ENCODE results near the gene MRGPRX3. TPM values are rescaled to one million over a fixed set of nuclear protein-coding genes. Genes with fewer than 3 reads are reported as not detected.

MRGPRX3 gene
- total and polyA plus RNA-seq, 2 of the 8 experiments (the other 6 are each of a cell fraction or from before 2014, with no cell fraction given): not detected

DNA sequence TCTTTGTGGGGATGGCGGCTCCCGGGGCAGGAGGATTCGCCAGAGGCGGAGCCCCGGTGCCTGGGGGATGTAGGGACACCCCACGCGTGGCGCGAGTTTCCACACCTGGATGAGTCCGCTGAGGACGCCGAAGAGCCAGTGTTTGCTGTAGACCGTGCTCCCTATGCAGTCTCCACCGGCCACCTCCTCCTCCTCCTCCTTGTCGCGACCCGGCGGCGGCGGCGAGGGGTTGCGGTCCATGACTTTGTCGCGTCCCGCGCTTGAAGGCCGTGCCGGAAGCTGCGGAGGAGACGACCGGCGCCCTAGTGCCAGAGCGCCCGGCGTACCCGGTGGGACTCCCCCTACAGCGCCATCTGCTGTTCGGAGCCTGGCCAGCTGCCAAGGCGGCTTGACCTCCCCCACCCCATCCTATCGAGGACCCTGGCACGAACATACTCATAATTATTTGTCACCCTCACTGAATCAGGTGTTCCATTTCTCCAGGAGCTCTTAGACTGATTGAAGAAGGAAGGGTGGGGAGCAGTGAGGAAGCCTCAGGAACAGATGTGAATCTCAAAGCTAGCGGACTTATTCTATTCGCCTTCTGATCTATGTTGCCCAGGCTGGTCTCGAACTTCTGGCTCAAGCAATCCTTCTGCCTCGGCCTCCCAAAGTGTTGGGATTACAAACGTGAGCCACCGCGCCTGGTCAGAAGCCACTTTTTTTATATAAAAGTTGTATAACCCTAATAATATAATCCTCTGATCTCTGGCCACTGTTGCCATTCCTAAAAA is 26.4 kb upstream of the MRGPRX3 start, which contains the start of gene SAAL1 (continued):
- TF ChIP-seq, protein P1, sequence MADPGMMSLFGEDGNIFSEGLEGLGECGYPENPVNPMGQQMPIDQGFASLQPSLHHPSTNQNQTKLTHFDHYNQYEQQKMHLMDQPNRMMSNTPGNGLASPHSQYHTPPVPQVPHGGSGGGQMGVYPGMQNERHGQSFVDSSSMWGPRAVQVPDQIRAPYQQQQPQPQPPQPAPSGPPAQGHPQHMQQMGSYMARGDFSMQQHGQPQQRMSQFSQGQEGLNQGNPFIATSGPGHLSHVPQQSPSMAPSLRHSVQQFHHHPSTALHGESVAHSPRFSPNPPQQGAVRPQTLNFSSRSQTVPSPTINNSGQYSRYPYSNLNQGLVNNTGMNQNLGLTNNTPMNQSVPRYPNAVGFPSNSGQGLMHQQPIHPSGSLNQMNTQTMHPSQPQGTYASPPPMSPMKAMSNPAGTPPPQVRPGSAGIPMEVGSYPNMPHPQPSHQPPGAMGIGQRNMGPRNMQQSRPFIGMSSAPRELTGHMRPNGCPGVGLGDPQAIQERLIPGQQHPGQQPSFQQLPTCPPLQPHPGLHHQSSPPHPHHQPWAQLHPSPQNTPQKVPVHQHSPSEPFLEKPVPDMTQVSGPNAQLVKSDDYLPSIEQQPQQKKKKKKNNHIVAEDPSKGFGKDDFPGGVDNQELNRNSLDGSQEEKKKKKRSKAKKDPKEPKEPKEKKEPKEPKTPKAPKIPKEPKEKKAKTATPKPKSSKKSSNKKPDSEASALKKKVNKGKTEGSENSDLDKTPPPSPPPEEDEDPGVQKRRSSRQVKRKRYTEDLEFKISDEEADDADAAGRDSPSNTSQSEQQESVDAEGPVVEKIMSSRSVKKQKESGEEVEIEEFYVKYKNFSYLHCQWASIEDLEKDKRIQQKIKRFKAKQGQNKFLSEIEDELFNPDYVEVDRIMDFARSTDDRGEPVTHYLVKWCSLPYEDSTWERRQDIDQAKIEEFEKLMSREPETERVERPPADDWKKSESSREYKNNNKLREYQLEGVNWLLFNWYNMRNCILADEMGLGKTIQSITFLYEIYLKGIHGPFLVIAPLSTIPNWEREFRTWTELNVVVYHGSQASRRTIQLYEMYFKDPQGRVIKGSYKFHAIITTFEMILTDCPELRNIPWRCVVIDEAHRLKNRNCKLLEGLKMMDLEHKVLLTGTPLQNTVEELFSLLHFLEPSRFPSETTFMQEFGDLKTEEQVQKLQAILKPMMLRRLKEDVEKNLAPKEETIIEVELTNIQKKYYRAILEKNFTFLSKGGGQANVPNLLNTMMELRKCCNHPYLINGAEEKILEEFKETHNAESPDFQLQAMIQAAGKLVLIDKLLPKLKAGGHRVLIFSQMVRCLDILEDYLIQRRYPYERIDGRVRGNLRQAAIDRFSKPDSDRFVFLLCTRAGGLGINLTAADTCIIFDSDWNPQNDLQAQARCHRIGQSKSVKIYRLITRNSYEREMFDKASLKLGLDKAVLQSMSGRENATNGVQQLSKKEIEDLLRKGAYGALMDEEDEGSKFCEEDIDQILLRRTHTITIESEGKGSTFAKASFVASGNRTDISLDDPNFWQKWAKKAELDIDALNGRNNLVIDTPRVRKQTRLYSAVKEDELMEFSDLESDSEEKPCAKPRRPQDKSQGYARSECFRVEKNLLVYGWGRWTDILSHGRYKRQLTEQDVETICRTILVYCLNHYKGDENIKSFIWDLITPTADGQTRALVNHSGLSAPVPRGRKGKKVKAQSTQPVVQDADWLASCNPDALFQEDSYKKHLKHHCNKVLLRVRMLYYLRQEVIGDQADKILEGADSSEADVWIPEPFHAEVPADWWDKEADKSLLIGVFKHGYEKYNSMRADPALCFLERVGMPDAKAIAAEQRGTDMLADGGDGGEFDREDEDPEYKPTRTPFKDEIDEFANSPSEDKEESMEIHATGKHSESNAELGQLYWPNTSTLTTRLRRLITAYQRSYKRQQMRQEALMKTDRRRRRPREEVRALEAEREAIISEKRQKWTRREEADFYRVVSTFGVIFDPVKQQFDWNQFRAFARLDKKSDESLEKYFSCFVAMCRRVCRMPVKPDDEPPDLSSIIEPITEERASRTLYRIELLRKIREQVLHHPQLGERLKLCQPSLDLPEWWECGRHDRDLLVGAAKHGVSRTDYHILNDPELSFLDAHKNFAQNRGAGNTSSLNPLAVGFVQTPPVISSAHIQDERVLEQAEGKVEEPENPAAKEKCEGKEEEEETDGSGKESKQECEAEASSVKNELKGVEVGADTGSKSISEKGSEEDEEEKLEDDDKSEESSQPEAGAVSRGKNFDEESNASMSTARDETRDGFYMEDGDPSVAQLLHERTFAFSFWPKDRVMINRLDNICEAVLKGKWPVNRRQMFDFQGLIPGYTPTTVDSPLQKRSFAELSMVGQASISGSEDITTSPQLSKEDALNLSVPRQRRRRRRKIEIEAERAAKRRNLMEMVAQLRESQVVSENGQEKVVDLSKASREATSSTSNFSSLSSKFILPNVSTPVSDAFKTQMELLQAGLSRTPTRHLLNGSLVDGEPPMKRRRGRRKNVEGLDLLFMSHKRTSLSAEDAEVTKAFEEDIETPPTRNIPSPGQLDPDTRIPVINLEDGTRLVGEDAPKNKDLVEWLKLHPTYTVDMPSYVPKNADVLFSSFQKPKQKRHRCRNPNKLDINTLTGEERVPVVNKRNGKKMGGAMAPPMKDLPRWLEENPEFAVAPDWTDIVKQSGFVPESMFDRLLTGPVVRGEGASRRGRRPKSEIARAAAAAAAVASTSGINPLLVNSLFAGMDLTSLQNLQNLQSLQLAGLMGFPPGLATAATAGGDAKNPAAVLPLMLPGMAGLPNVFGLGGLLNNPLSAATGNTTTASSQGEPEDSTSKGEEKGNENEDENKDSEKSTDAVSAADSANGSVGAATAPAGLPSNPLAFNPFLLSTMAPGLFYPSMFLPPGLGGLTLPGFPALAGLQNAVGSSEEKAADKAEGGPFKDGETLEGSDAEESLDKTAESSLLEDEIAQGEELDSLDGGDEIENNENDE (IDR thresholded peaks at IDR 0.05; ENCODE audit: insufficient replicate concordance, low read length): no peak
- peak; percentile 92 for TF ChIP-seq PHF8 (conservative IDR thresholded peaks at IDR 0.05; ENCODE audit: low read depth, low read length)
- TF ChIP-seq KDM4A (IDR thresholded peaks at IDR 0.05; ENCODE audit: low read depth, low read length, severe bottlenecking): peak; percentile 98
- peak; percentile 72 for TF ChIP-seq SP2 (IDR thresholded peaks at IDR 0.05; ENCODE audit: low read length)
- TF ChIP-seq TAF1 (IDR thresholded peaks at IDR 0.05; ENCODE audit: low read depth, low read length): peak; percentile 91
- no peak for TF ChIP-seq CHD1 (IDR thresholded peaks at IDR 0.05; ENCODE audit: low read depth, low read length)
- TF ChIP-seq GABPA (IDR thresholded peaks at IDR 0.05; ENCODE audit: borderline replicate concordance, insufficient read depth, low read length): 0 out of 2 replicates have a peak, but pooled peaks have one; percentile 44
- peak; percentile 51 for TF ChIP-seq CREB1 (IDR thresholded peaks at IDR 0.05)
- TF ChIP-seq EGR1 (IDR thresholded peaks at IDR 0.05; ENCODE audit: borderline replicate concordance, low read depth, low read length): peak; percentile 84
- 0 out of 2 replicates have a peak, but pooled peaks have one; percentile 10 for TF ChIP-seq SRF (IDR thresholded peaks at IDR 0.05; ENCODE audit: low read depth, low read length)
- TF ChIP-seq SP4 (IDR thresholded peaks at IDR 0.05; ENCODE audit: low read length): peak; percentile 80; the same call in 1 of the 2 replicates
